CD14-positive monocyte (primary cell): ENCODE results near the gene PNMA8C. TPM values are rescaled to one million over a fixed set of nuclear protein-coding genes. Genes with fewer than 3 reads are reported as not detected.

Experiments
- DNase-seq, 3 donors: peaks; one replicate each; pipeline ENCODE4 v3.0.0-alpha.2; 2011 to 2022
- H2AFZ ChIP-seq: 2 replicates; pipeline ENCODE4 v1.6.0; 2012; ENCODE audit warnings: mild to moderate bottlenecking, low read depth, low read length, inconsistent platforms; ENCODE audit not compliant: insufficient read depth, poor library complexity, severe bottlenecking
- H3K27ac ChIP-seq, 2 donors: 1 replicate in 1 of 2; 2 replicates in 1 of 2; pipeline ENCODE4 v1.5.1; 2012 to 2013; ENCODE audit warnings: low read length in 2 of 2, control low read depth in 1 of 2, inconsistent platforms in 1 of 2, low read depth in 1 of 2, mild to moderate bottlenecking in 1 of 2
- H3K27me3 ChIP-seq, 2 donors: one replicate each; pipeline versions ENCODE4 v1.6.0 to v1.6.1; 2011 to 2013; ENCODE audit warnings: low read length in 2 of 2; ENCODE audit not compliant: control insufficient read depth in 2 of 2, insufficient read depth in 2 of 2
- H3K36me3 ChIP-seq, 2 donors: replicated peaks in 1 of 2; 1 replicate in 1 of 2; 2 replicates in 1 of 2; pipeline versions ENCODE4 v1.5.1 to v1.6.1; 2012 to 2013; ENCODE audit warnings: low read length in 2 of 2, control low read depth in 1 of 2, inconsistent platforms in 1 of 2, mild to moderate bottlenecking in 1 of 2; ENCODE audit not compliant: insufficient read depth in 2 of 2, control insufficient read depth in 1 of 2
- H3K4me1 ChIP-seq, 2 donors: 1 replicate in 1 of 2; 2 replicates in 1 of 2; pipeline versions ENCODE4 v1.5.1 to v1.6.1; 2012 to 2013; ENCODE audit warnings: low read length in 2 of 2, control low read depth in 1 of 2, inconsistent platforms in 1 of 2, mild to moderate bottlenecking in 1 of 2, moderate library complexity in 1 of 2; ENCODE audit not compliant: insufficient read depth in 2 of 2, control insufficient read depth in 1 of 2
- H3K4me2 ChIP-seq: replicated peaks from 2 replicates; pipeline ENCODE3; 2012; ENCODE audit warnings: low read length, moderate library complexity, mild to moderate bottlenecking; ENCODE audit not compliant: poor library complexity, severe bottlenecking; ENCODE audit errors: extremely low read depth
- H3K4me3 ChIP-seq, 3 experiments: fragments of 200-600 bp in 1 of 3; sonication (generic) in 1 of 3; replicated peaks in 1 of 3; 1 replicate in 2 of 3; 2 replicates in 1 of 3; pipeline ENCODE4 v1.5.1; 2011 to 2013; ENCODE audit warnings: low read length in 3 of 3, mild to moderate bottlenecking in 3 of 3, control low read depth in 2 of 3, low read depth in 2 of 3, inconsistent platforms in 1 of 3, moderate library complexity in 1 of 3
- H3K79me2 ChIP-seq: 2 replicates; pipeline ENCODE4 v1.6.0; 2012; ENCODE audit warnings: mild to moderate bottlenecking, control low read depth, inconsistent platforms, low read length, moderate library complexity; ENCODE audit not compliant: insufficient read depth
- H3K9ac ChIP-seq: 2 replicates; pipeline ENCODE4 v1.6.0; 2017; ENCODE audit warnings: low read length, mild to moderate bottlenecking; ENCODE audit not compliant: insufficient read depth, poor library complexity, severe bottlenecking
- H3K9me3 ChIP-seq, 2 donors: replicated peaks in 1 of 2; 1 replicate in 1 of 2; 2 replicates in 1 of 2; pipeline versions ENCODE4 v1.5.1 to v1.6.1; 2012 to 2013; ENCODE audit warnings: low read length in 2 of 2, control low read depth in 1 of 2; ENCODE audit not compliant: control insufficient read depth in 1 of 2, insufficient read depth in 1 of 2
- H4K20me1 ChIP-seq: 2 replicates; pipeline ENCODE4 v1.6.0; 2012; ENCODE audit warnings: mild to moderate bottlenecking, low read length, control low read depth, moderate library complexity; ENCODE audit not compliant: insufficient read depth
- H3K27ac Mint-ChIP-seq, 7 donors: one replicate each; pipeline ENCODE4 v1.8.0; 2020; ENCODE audit warnings: mild to moderate bottlenecking in 7 of 7, mixed read lengths in 7 of 7, moderate library complexity in 6 of 7, inconsistent platforms in 2 of 7
- H3K27me3 Mint-ChIP-seq, 3 donors: one replicate each; pipeline ENCODE4 v1.8.0; 2021 to 2022; ENCODE audit warnings: low read depth in 3 of 3, mild to moderate bottlenecking in 3 of 3, mixed read lengths in 3 of 3, moderate library complexity in 3 of 3, inconsistent platforms in 1 of 3
- H3K36me3 Mint-ChIP-seq, 2 donors: one replicate each; pipeline ENCODE4 v1.8.0; 2020; ENCODE audit warnings: mixed read lengths in 2 of 2, inconsistent platforms in 1 of 2, mild to moderate bottlenecking in 1 of 2
- H3K4me1 Mint-ChIP-seq: one replicate; pipeline ENCODE4 v1.8.0; 2020; ENCODE audit warnings: mild to moderate bottlenecking, mixed read lengths
- H3K4me3 Mint-ChIP-seq, 2 donors: one replicate each; pipeline ENCODE4 v1.8.0; 2020; ENCODE audit warnings: mild to moderate bottlenecking in 2 of 2, mixed read lengths in 2 of 2, moderate library complexity in 1 of 2
- H3K9me3 Mint-ChIP-seq, 7 donors: one replicate each; pipeline ENCODE4 v1.8.0; 2020 to 2022; ENCODE audit warnings: mixed read lengths in 7 of 7, mild to moderate bottlenecking in 6 of 7, moderate library complexity in 6 of 7, inconsistent platforms in 2 of 7
- WGBS: methylation state at CpG from one replicate; pipeline ENCODE4 v1.1.5; 2013; ENCODE audit warnings: missing lambda C conversion rate; ENCODE audit not compliant: insufficient coverage; 5-methylcytosine and 5-hydroxymethylcytosine counted together
- intact Hi-C, 2 donors: fragments of 100-400 bp; cut with micrococcal nuclease; formaldehyde crosslinking; loops; one replicate each; pipeline versions ENCODE4 v1.15.0 to v1.15.1; 2023
- polyA plus RNA-seq, 3 donors: library from polyadenylated mRNA; depleted of rRNA in 1 of 3; unstranded in 2 of 3; stranded (reverse) in 1 of 3; fragments of 300-500 nt in 2 of 3; fragments of >200 nt in 1 of 3; fragmentation: Illumina TruSeq in 2 of 3; gene quantifications; 1 replicate in 2 of 3; 2 replicates in 1 of 3; pipeline ENCODE4 v1.2.3, GENCODE V29; 2012 to 2021
- TF ChIP-seq, protein P1 (sequence below): fragments of 200-600 bp; IDR thresholded peaks from one replicate; pipeline ENCODE4 v1.8.0; 2022; ENCODE audit warnings: antibody characterized with exemption, mild to moderate bottlenecking

The PNMA8C gene
- polyA plus RNA-seq, 3 donors, result not detected

GRCh38 chr19:46394402-46394797 is 34.3 kb downstream of the PNMA8C start:
- no peaks in the 10 kb centered on the region for H3K4me1 Mint-ChIP-seq
- no peak overlapping the region for H2AFZ ChIP-seq
- peaks cover 0 to 2% (median 0%) of the 10 kb centered on the region in 7 donors for H3K9me3 Mint-ChIP-seq
- WGBS, result 80% methylated on average over 1 of the region's 5 CpGs
- peaks cover 3 to 18% (median 6%) of the 10 kb centered on the region in 3 donors for H3K27me3 Mint-ChIP-seq
- no peak overlapping the region for H3K4me3 Mint-ChIP-seq
- peaks cover 25 to 26% of the 10 kb centered on the region in 2 donors for H3K36me3 Mint-ChIP-seq
- H3K27me3 ChIP-seq, result no peaks in the 10 kb centered on the region
- no peak for DNase-seq
- H3K36me3 ChIP-seq, result peaks cover 22 to 24% of the 10 kb centered on the region in 2 donors
- H4K20me1 ChIP-seq, result no peaks in the 10 kb centered on the region
- no peak overlapping the region for H3K9ac ChIP-seq
- H3K4me1 ChIP-seq, result no peaks in the 10 kb centered on the region
- H3K27ac ChIP-seq, result no peak overlapping the region
- no peak overlapping the region for H3K27ac Mint-ChIP-seq
- H3K79me2 ChIP-seq, result no peaks in the 10 kb centered on the region
- intact Hi-C loops, result loop anchor here (2.0 kb wide), 2 partner anchors 94 to 118 kb away; no protein-coding TSS in a partner anchor
- H3K9me3 ChIP-seq, result no peaks in the 10 kb centered on the region
- TF ChIP-seq, protein P1, sequence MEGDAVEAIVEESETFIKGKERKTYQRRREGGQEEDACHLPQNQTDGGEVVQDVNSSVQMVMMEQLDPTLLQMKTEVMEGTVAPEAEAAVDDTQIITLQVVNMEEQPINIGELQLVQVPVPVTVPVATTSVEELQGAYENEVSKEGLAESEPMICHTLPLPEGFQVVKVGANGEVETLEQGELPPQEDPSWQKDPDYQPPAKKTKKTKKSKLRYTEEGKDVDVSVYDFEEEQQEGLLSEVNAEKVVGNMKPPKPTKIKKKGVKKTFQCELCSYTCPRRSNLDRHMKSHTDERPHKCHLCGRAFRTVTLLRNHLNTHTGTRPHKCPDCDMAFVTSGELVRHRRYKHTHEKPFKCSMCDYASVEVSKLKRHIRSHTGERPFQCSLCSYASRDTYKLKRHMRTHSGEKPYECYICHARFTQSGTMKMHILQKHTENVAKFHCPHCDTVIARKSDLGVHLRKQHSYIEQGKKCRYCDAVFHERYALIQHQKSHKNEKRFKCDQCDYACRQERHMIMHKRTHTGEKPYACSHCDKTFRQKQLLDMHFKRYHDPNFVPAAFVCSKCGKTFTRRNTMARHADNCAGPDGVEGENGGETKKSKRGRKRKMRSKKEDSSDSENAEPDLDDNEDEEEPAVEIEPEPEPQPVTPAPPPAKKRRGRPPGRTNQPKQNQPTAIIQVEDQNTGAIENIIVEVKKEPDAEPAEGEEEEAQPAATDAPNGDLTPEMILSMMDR, result no peak
- no peak overlapping the region for H3K4me2 ChIP-seq
- no peak overlapping the region for H3K4me3 ChIP-seq

GRCh38 chr19:46393456-46394401 is 35.0 kb downstream of the PNMA8C start:
- Histone ChIP-seq H3K4me3 (no peak overlapping the region), H4K20me1 (no peaks in the 10 kb centered on the region), H3K9me3 (no peaks in the 10 kb centered on the region), H3K79me2 (no peaks in the 10 kb centered on the region), H3K4me1 (no peaks in the 10 kb centered on the region), H2AFZ (no peak overlapping the region), H3K9ac (no peak overlapping the region), H3K4me2 (no peak overlapping the region), H3K27ac (no peak overlapping the region), H3K36me3 (peaks cover 29 to 30% of the 10 kb centered on the region in 2 donors), H3K27me3 (no peaks in the 10 kb centered on the region)
- Mint-ChIP-seq H3K27ac (peak overlapping the region in 1 of 7 donors; percentile 44), H3K36me3 (peaks cover 32% of the 10 kb centered on the region in 2 donors), H3K4me3 (no peak overlapping the region), H3K27me3 (peaks cover 2 to 13% (median 3%) of the 10 kb centered on the region in 3 donors), H3K4me1 (no peaks in the 10 kb centered on the region), H3K9me3 (peaks cover 0 to 3% (median 0%) of the 10 kb centered on the region in 7 donors)
- 87% methylated on average over 17 of the region's 21 CpGs for WGBS
- TF ChIP-seq, protein P1, result no peak
- DNase-seq, result no peak
- intact Hi-C loops, result loop anchor here (2.0 kb wide), 2 partner anchors 95 to 119 kb away; no protein-coding TSS in a partner anchor
